Pancreas (tissue), 10 donors: ENCODE measurements around the gene KIRREL1. TPM values are rescaled to one million over a fixed set of nuclear protein-coding genes. Genes with fewer than 3 reads are reported as not detected.

Experiments
- ATAC-seq, 4 donors: fragments of 200-7000 bp; cut with Tn5 transposase; one replicate each; pipeline versions ENCODE4 v1.8.0 to v1.9.1; 2020; ENCODE audit warnings: mild to moderate bottlenecking in 4 of 4, moderate library complexity in 4 of 4
- DNase-seq, 6 donors: peaks; one replicate each; pipeline ENCODE4 v3.0.0-alpha.2; 2020
- FAIRE-seq: peaks from 2 replicates; lab custom pipeline; 2012; peaks lifted over from hg19 to GRCh38; lab: Jason Lieb, UNC
- H3K27ac ChIP-seq, 4 donors: fragments of 200-600 bp; sonication (generic); 1 replicate in 3 of 4; 2 replicates in 1 of 4; pipeline versions ENCODE4 v1.5.0 to v1.8.0; 2020
- H3K27me3 ChIP-seq, 4 donors: fragments of 200-600 bp; one replicate each; pipeline ENCODE4 v1.8.0; 2021
- H3K36me3 ChIP-seq, 3 donors: fragments of 200-600 bp; sonication (generic) in 1 of 3; one replicate each; pipeline versions ENCODE4 v1.5.0 to v1.8.0; 2020 to 2021
- H3K4me1 ChIP-seq, 3 donors: fragments of 200-600 bp; one replicate each; pipeline ENCODE4 v1.8.0; 2021
- H3K4me3 ChIP-seq, 4 donors: fragments of 200-600 bp; sonication (generic) in 2 of 4; one replicate each; pipeline versions ENCODE4 v1.5.0 to v1.8.0; 2020 to 2021
- H3K9me3 ChIP-seq, 4 donors: fragments of 200-600 bp; one replicate each; pipeline ENCODE4 v1.8.0; 2021
- WGBS, 2 donors: extraction: QIAGEN DNeasy Blood & Tissue Kit; methylation state at CpG; one replicate each; pipeline ENCODE4 v1.1.7; 2013; 5-methylcytosine and 5-hydroxymethylcytosine counted together
- intact Hi-C, 3 donors: fragments of 100-400 bp; cut with DNase I; formaldehyde crosslinking; loops; one replicate each; pipeline versions ENCODE4 v1.11.1 to v1.14.2; 2022
- polyA plus RNA-seq, 2 donors: library from polyadenylated mRNA; stranded (reverse); fragments of 200-250 nt; gene quantifications; one replicate each; pipeline ENCODE4 v1.2.3, GENCODE V29; 2013
- total RNA-seq, 6 donors: library from RNA; stranded (reverse); fragmentation: NEBNext Ultra II Directional in 4 of 6; extraction: Animal tissue kit (Norgen Biotek cat#: 25700) in 4 of 6; gene quantifications; one replicate each; pipeline versions ENCODE4 v1.2.1 to v1.2.4, GENCODE V29; 2021 to 2023
- TF ChIP-seq, protein P1 (sequence below), 4 donors: fragments of 200-600 bp; sonication (generic) in 3 of 4; IDR thresholded peaks; one replicate each; pipeline versions ENCODE4 v1.5.0 to v1.8.0; 2021; ENCODE audit warnings: antibody characterized with exemption in 4 of 4
- donor health status: healthy with polysubstance abuse.
- donor health status: DM: no; HTN: no; CAD: no; lungs with moderate emphysema.
- donor health status: DM: no; HTN: no; CAD: no.
- donor health status: control.
- donor health status: control.
- donor health status: Bipolar disorder and iron deficiency.
- donor health status: DM: yes; HTN: yes; CAD: no.
- donor health status: DM: no; HTN: no; CAD: no.
- donor health status: DM: no; HTN: no; CAD: no.
- donor health status: DM: yes; HTN: yes; CAD: no.

The KIRREL1 gene
- total and polyA plus RNA-seq, 8 donors, result 1.9 to 13.0 (median 4.1) TPM

DNA sequence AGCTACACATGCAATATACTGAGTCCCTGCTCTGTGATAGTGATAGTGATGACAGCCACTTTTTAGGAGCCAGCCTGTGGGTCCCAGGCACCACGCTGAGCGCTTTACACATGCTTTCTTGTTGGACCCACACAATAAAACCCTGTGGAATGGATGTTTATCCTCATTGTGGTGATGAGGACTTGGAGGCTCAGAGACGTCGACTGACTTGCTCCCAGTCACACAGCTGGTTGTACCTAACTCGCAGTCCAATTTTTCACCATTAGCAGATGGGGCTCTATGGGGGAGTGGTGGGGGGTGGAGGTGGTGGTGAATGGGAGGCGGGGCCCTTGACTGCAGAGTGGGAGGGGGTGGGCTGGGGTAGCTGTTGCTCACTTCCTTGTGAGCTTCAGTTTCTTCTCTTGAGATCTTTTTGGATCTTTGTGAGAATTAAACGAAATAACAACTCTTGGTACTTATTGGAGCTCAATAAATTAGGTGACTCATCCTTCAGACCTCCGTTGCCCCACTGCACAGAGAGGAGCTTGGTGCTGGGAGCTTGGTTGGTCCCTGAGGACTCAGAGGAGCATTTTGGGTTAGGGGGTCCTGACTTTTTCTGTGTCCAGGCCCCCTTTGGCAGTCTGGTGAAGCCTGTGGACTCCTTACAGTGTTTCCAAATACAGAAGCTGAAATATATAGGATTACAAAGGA, 125.4 kb downstream of the KIRREL1 start:
- H3K27ac ChIP-seq, result no peak overlapping the region
- no peak for FAIRE-seq
- DNase-seq, result no peak
- intact Hi-C loops, result loop anchor here in 1 of 3 donors (10.0 kb wide), 1 partner anchor 144 kb away; no protein-coding TSS in a partner anchor
- H3K4me3 ChIP-seq, result no peak overlapping the region
- TF ChIP-seq, protein P1, sequence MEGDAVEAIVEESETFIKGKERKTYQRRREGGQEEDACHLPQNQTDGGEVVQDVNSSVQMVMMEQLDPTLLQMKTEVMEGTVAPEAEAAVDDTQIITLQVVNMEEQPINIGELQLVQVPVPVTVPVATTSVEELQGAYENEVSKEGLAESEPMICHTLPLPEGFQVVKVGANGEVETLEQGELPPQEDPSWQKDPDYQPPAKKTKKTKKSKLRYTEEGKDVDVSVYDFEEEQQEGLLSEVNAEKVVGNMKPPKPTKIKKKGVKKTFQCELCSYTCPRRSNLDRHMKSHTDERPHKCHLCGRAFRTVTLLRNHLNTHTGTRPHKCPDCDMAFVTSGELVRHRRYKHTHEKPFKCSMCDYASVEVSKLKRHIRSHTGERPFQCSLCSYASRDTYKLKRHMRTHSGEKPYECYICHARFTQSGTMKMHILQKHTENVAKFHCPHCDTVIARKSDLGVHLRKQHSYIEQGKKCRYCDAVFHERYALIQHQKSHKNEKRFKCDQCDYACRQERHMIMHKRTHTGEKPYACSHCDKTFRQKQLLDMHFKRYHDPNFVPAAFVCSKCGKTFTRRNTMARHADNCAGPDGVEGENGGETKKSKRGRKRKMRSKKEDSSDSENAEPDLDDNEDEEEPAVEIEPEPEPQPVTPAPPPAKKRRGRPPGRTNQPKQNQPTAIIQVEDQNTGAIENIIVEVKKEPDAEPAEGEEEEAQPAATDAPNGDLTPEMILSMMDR (IDR thresholded peaks at IDR 0.05), result no peak
- WGBS, 2 donors, result 72 to 74% methylated on average over 8 of the region's 8 CpGs
- H3K9me3 ChIP-seq, result no peaks in the 10 kb centered on the region
- H3K4me1 ChIP-seq, result peaks cover 0 to 3% (median 0%) of the 10 kb centered on the region in 3 donors
- H3K36me3 ChIP-seq, result no peaks in the 10 kb centered on the region
- no peak for ATAC-seq
- peaks cover 0 to 3% (median 0%) of the 10 kb centered on the region in 4 donors for H3K27me3 ChIP-seq

- no peaks in the 10 kb centered on the region for H3K36me3 ChIP-seq
- DNase-seq (no peak), FAIRE-seq (no peak), ATAC-seq (no peak)
- H3K4me1 ChIP-seq, result peaks cover 0 to 11% (median 10%) of the 10 kb centered on the region in 3 donors
- H3K27me3 ChIP-seq, result peaks cover 0 to under 1% (median 0%) of the 10 kb centered on the region in 4 donors
- no peak overlapping the region for H3K27ac ChIP-seq
- no peaks in the 10 kb centered on the region for H3K9me3 ChIP-seq
- intact Hi-C loops, result loop anchor here in 1 of 3 donors (10.0 kb wide), 1 partner anchor 145 kb away; no protein-coding TSS in a partner anchor
- H3K4me3 ChIP-seq, result no peak overlapping the region
- TF ChIP-seq, protein P1 (IDR thresholded peaks at IDR 0.05), result no peak
- WGBS, 2 donors, result 68 to 69% methylated on average over 5 of the region's 5 CpGs
Measured at GRCh38 chr1:158119976-158120653, 126.7 kb downstream of the KIRREL1 start.

DNA sequence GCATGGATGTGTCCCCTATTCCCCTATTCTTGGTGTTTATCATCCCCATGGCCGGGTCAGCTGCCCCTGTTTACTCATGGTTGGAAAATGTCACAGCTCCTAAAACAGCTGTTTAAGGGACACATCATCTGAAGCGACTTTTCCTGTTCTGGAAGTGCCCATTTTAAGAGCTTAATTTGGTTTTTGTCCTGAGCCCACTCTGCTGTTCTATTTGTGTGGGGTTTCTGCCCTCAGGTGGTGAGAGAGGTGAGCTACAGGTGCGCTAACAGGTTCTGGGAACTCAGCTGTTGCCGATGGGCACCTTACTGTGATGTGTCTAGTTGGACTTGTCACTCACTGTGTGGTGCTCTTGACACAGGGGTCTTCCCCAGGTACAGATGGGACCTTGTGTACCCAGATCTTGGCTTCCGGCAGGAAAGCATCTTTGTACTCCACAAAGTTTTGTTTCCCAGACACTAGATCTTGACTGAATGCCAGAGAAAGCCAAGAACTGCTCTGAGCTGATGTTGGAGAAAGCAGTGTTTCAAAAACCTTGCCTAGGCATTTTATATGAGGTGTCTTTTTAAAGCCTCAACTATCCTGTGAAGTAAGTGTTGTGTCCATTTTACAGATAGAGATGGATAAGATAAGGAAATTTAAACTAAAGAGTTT, 128.3 kb downstream of the KIRREL1 start:
- no peak for FAIRE-seq

GRCh38 chr1:158122833-158123388, 129.5 kb downstream of the KIRREL1 start:
- Histone ChIP-seq H3K27ac (no peak overlapping the region), H3K4me3 (no peak overlapping the region), H3K27me3 (no peaks in the 10 kb centered on the region), H3K9me3 (no peaks in the 10 kb centered on the region), H3K4me1 (peaks cover 0 to 11% (median 10%) of the 10 kb centered on the region in 3 donors), H3K36me3 (no peaks in the 10 kb centered on the region)
- no peak for FAIRE-seq
- ATAC-seq, result no peak
- WGBS, 2 donors, result 72 to 90% methylated on average over 2 of the region's 2 CpGs
- intact Hi-C loops, result no loop called here
- TF ChIP-seq, protein P1 (IDR thresholded peaks at IDR 0.05), result no peak
- DNase-seq, result no peak

More for the DNA sequence above, 128.3 kb downstream of the KIRREL1 start:
- Histone ChIP-seq H3K4me1 (peaks cover 0 to 11% (median 10%) of the 10 kb centered on the region in 3 donors), H3K9me3 (no peaks in the 10 kb centered on the region), H3K4me3 (no peak overlapping the region), H3K27me3 (no peaks in the 10 kb centered on the region), H3K36me3 (no peaks in the 10 kb centered on the region), H3K27ac (no peak overlapping the region)
- DNase-seq (peak in 3 of 6 donors; percentile 21 to 57 (median 31)), ATAC-seq (peak in 3 of 4 donors; percentile 48 to 60 (median 54))
- TF ChIP-seq, protein P1 (IDR thresholded peaks at IDR 0.05), result peak; percentile 35 to 57 (median 52)
- WGBS, 2 donors, result 10 to 23% methylated on average over 5 of the region's 5 CpGs
- intact Hi-C loops, result no loop called here
